Measurements from ENCODE around the gene RPS15A.
"Not testable (repeated sequence)": the region's sequence is repeated elsewhere in the genome, so short reads cannot be mapped to it uniquely, and the experiment has no call there.

DNA sequence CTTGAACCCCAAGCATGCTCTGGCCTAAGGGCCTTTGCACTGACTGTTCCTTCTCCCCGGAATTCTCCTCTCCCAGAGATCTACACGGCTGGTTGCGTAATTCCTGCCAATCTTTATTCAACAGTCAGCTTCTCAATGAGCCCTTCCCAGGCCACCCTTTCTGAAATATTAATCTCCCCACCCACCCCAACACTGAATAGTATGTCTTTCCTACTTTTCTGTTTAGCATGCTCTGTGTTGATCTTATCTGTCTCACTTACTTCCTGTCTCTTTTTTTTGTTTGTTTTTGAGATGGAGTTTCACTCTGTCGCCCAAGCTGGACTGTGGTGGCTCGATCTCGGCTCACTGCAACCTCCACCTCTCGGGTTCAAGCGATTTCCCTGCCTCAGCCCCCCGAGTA, 33.5 kb downstream of the RPS15A start:
- TF ChIP-seq, protein P1, sequence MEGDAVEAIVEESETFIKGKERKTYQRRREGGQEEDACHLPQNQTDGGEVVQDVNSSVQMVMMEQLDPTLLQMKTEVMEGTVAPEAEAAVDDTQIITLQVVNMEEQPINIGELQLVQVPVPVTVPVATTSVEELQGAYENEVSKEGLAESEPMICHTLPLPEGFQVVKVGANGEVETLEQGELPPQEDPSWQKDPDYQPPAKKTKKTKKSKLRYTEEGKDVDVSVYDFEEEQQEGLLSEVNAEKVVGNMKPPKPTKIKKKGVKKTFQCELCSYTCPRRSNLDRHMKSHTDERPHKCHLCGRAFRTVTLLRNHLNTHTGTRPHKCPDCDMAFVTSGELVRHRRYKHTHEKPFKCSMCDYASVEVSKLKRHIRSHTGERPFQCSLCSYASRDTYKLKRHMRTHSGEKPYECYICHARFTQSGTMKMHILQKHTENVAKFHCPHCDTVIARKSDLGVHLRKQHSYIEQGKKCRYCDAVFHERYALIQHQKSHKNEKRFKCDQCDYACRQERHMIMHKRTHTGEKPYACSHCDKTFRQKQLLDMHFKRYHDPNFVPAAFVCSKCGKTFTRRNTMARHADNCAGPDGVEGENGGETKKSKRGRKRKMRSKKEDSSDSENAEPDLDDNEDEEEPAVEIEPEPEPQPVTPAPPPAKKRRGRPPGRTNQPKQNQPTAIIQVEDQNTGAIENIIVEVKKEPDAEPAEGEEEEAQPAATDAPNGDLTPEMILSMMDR (conservative IDR thresholded peaks at IDR 0.05): not testable (repeated sequence)
- TF ChIP-seq EZH2 (IDR thresholded peaks at IDR 0.05; ENCODE audit: low read depth): not testable (repeated sequence)

Measured in PC-9 (cell line).